ENCODE data around the gene CTTN. TPM values are rescaled to one million over a fixed set of nuclear protein-coding genes. Genes with fewer than 3 reads are reported as not detected.
A peak's percentile ranks its signal among the peaks of the same experiment; 100 is the strongest.

Gene CTTN
- polyA plus RNA-seq (ENCODE audit: insufficient read length in 4 of 4): 100 to 1,000 TPM; 128 to 241 (median 190) TPM

GRCh38 chr11:70397983-70398833 is at the start of gene CTTN:
TSS of gene CTTN (plus strand) at chr11:70398529. CDS start at chr11:70407298, 8,769 bp downstream.
- peak; percentile 53 to 74 (median 58) for DNase-seq (ENCODE audit: low read depth in 4 of 4, low spot score in 2 of 4)

GRCh38 chr11:70348608-70349007 is 49.7 kb upstream of the CTTN start:
- DNase-seq (ENCODE audit: low read depth in 4 of 4, low spot score in 2 of 4): no peak

GRCh38 chr11:70351646-70352045 is 46.7 kb upstream of the CTTN start:
- no peak for DNase-seq (ENCODE audit: low read depth in 4 of 4, low spot score in 2 of 4)

- DNase-seq (ENCODE audit: low read depth in 4 of 4, low spot score in 2 of 4): no peak
Observed at GRCh38 chr11:70352100-70352499, 46.2 kb upstream of the CTTN start.

GRCh38 chr11:70352601-70353000 is 45.7 kb upstream of the CTTN start:
- DNase-seq (ENCODE audit: low read depth in 4 of 4, low spot score in 2 of 4): no peak

- no peak for DNase-seq (ENCODE audit: low read depth in 4 of 4, low spot score in 2 of 4)
Observed at GRCh38 chr11:70353329-70353728, 45.0 kb upstream of the CTTN start.

- no peak for DNase-seq (ENCODE audit: low read depth in 4 of 4, low spot score in 2 of 4)
Observed at GRCh38 chr11:70353900-70354568, 44.3 kb upstream of the CTTN start.

GRCh38 chr11:70354629-70355028 is 43.7 kb upstream of the CTTN start:
- no peak for DNase-seq (ENCODE audit: low read depth in 4 of 4, low spot score in 2 of 4)

GRCh38 chr11:70358753-70359152 is 39.6 kb upstream of the CTTN start:
- no peak for DNase-seq (ENCODE audit: low read depth in 4 of 4, low spot score in 2 of 4)

GRCh38 chr11:70359451-70360205 is 38.7 kb upstream of the CTTN start:
- no peak for DNase-seq (ENCODE audit: low read depth in 4 of 4, low spot score in 2 of 4)

- DNase-seq (ENCODE audit: low read depth in 4 of 4, low spot score in 2 of 4): no peak
Observed at GRCh38 chr11:70360211-70360610, 38.1 kb upstream of the CTTN start.

GRCh38 chr11:70364178-70364577 is 34.2 kb upstream of the CTTN start:
- DNase-seq (ENCODE audit: low read depth in 4 of 4, low spot score in 2 of 4): no peak

GRCh38 chr11:70364745-70365543 is 33.4 kb upstream of the CTTN start:
- no peak for DNase-seq (ENCODE audit: low read depth in 4 of 4, low spot score in 2 of 4)

- no peak for DNase-seq (ENCODE audit: low read depth in 4 of 4, low spot score in 2 of 4)
Observed at GRCh38 chr11:70365544-70365927, 32.8 kb upstream of the CTTN start.

- DNase-seq (ENCODE audit: low read depth in 4 of 4, low spot score in 2 of 4): no peak
Observed at GRCh38 chr11:70367071-70367470, 31.3 kb upstream of the CTTN start.

GRCh38 chr11:70368961-70369360 is 29.4 kb upstream of the CTTN start:
- no peak for DNase-seq (ENCODE audit: low read depth in 4 of 4, low spot score in 2 of 4)

- no peak for DNase-seq (ENCODE audit: low read depth in 4 of 4, low spot score in 2 of 4)
Observed at GRCh38 chr11:70371241-70371640, 27.1 kb upstream of the CTTN start.

- no peak for DNase-seq (ENCODE audit: low read depth in 4 of 4, low spot score in 2 of 4)
Observed at GRCh38 chr11:70372076-70372475, 26.3 kb upstream of the CTTN start.

GRCh38 chr11:70376621-70377020 is 21.7 kb upstream of the CTTN start:
- DNase-seq (ENCODE audit: low read depth in 4 of 4, low spot score in 2 of 4): no peak

GRCh38 chr11:70377645-70378044 is 20.7 kb upstream of the CTTN start:
- DNase-seq (ENCODE audit: low read depth in 4 of 4, low spot score in 2 of 4): no peak

Data from left renal cortex interstitium (tissue), 4 donors.